NCI-H1092 treated with DMSO at 0.1 percent for 48 hours (cell line): ENCODE results near the gene SLC35E2B.
"Not testable (repeated sequence)": the region's sequence is repeated elsewhere in the genome, so short reads cannot be mapped to it uniquely, and the experiment has no call there.

Source experiments
- DNase-seq: peaks from one replicate; lab custom pipeline; 2025; lab: John Stamatoyannopoulos, UW

SLC35E2B gene

DNA sequence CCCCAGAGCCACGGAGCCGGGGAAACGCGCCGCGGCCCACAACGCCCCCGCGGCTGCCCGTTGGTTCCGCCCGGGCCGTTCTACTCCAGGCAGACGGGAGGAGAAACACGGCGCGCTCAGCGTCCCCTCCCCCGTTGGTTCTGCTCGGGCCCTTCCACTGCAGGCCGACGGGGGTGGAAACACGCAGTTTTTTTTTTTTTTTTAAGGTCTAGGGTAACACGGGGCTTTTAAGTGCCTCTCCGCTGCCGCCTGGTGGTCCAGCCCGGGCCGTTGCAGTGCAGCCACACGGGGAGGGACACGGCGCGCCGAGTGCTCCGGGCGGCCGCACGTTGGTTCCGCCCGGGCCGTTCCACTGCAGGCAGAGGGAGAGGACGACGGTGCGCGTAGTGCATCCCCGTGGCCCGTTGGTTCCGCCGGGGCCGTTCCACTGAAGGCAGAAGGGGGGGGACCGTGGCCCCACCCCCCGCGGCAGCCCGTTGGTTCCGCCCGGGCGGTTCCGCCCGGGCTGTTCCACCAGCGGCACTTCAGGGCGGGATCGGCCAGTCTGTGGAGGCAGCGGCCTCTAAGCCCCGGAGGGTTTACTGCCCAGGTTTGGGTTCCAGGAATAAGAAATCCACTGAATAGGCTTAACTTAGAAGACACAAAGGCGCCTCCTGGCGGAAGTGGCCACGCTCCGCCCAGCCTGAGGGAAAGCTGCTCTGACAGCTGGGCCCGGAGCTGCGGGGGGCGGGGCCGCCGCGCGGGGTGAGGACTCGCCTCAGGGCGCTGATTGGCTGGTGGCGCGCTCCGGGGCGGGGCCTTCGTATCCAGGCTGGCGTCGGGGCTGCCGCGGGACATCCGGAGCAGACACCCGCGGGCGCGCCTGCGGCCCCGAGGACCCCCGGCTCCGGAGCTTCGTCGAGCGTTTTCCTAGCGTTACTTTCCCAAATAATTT is at the start of gene SLC35E2B:
Gene SLC35E2B (minus strand): TSS at position 82 of the 934 bp plus-strand sequence. CDS start 16,096 bp downstream, outside the sequence.
- peak; percentile 46 for DNase-seq

DNA sequence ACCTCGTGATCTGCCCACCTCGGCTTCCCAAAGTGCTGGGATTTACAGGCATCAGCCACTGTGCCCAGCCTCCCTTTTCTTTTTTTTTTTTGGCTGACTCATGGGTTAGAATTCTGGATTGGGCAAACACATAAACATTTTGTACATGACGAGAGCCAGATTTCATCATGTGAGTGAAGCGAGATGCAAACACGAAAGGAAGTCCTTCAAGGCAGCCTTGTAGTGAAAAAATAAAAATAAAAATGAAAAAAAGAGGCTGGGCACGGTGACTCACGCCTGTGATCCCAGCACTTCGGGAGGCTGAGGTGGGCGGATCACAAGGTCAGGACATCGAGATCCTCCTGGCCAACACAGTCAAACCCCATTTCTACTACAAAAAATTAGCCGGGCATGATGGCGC is 48.4 kb upstream of the SLC35E2B start:
- DNase-seq: not testable (repeated sequence)

DNA sequence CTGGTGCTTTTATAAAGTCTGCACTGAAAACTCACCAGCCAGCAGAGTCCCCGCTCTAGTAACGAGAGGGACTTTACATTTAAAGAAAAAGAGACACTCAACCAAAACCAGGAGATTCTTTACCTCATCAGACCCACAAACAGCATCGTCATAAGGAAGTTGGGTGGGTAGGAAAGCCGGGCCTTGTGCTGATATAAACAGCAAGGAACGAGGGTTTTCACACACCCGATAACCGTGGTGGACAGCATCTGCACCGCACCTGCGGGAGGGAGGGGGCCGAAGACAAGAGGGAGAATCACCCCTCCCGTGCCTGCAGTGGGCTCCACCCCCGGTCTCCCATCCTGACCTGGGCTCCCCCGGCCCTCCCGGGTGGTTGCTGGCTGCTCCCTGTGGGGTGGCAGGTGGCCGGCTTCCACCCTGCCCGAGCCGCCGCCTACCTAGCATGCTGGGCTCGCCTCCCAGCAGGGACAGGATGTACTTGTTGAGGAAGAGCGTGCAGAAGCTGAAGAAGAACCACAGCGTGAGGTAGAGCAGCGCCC is 46.3 kb upstream of the SLC35E2B start:
- DNase-seq: not testable (repeated sequence)

DNA sequence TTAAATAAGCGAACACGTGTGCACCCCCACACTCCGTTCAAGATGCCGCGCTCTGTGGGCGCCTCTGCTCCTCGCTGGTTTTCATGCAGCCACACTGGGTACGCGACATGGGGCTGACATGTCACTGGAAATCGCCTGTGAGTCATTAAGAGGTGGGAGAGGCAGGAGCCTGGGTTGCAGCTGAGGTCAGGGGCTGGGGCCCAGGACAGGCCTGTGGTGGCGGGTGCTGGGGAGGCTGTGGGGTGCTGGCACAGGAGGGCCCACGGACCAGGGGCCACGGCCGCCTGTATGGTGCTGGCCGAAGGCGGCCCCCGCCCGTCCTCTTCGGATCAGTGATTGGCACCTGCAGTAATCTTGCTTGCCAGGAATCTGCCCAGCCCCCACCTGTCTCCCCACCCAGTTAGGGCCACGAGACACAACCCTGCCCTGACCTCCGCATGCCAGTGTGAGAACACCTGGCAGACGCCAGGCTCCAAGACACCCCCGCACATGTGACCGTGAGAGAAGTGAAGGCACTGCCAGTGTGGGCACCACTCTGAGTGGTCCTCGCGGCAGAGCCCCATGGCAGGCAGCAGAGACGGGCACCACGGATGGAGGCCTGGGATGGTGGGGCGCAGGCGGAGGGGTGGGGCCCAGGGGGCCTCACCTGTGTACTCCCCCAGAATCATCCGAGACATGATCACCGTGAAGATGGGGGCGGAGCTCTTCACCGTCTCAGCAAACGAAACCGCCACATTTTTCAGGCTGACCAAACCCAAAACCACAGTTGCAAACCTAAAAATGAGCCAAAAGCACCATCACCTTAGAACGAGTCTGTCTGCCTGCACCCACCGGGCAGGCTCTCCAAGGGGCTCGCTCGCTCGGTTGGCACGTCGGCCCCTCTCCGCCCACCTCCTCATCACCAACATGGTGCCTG is 45.3 kb upstream of the SLC35E2B start:
- not testable (repeated sequence) for DNase-seq

DNA sequence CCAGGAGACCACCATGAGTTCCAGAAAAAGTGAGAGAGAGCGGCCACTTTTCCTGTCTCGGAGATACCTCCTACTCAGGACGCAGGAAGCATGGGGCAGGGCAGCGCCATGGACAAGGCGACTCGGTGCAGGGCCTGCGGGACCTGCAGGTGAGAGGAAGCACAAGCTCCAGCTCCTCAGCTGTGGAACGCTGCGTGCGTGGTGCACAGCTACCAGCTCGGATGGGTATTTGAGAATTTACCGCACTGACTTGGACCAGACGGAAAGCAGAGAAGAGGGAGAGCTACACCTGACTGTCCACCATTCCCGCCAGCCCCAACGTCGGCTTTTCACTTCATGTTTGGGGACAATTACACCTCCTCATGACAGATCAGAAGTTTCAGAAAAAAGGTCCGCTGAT is 39.8 kb upstream of the SLC35E2B start:
- DNase-seq: no peak

DNA sequence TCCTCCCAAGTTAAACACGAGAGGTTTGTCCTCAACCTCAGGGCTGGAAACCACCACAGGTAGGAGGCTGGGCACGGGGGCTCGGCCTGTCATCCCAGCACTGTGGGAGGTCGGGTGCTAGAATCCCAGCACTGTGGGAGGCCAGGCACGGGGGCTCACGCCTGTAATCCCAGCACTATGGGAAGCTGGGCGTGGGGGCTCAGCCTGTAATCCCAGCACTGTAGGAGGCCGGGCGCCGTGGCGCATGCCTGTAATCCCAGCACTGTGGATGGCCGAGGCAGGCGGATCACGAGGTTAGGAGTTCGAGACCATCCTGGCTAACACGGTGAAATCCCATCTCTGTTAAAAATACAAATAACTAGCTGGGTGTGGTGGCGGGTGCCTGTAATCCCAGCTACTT is 38.3 kb upstream of the SLC35E2B start:
- DNase-seq: no peak

DNA sequence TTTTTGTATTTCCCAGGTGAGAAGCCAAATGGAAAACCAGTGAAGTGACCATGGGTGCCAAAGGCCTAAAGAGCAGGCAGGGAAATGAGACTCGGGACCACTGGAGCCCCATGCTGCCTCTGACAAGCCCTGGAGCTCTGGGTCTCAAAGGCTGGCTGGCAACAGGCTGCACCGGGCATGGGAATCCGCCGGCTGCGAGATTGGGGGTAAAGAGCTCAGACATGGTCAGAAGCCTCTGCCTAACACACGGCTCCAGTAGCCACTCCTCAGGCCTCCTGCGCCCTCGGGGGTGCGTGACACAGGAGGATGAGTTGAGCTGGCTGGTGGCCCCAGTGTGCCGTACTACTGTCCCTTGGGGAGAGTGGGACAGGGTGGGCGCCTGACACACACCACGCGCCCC is 37.6 kb upstream of the SLC35E2B start:
- DNase-seq: not testable (repeated sequence)

DNA sequence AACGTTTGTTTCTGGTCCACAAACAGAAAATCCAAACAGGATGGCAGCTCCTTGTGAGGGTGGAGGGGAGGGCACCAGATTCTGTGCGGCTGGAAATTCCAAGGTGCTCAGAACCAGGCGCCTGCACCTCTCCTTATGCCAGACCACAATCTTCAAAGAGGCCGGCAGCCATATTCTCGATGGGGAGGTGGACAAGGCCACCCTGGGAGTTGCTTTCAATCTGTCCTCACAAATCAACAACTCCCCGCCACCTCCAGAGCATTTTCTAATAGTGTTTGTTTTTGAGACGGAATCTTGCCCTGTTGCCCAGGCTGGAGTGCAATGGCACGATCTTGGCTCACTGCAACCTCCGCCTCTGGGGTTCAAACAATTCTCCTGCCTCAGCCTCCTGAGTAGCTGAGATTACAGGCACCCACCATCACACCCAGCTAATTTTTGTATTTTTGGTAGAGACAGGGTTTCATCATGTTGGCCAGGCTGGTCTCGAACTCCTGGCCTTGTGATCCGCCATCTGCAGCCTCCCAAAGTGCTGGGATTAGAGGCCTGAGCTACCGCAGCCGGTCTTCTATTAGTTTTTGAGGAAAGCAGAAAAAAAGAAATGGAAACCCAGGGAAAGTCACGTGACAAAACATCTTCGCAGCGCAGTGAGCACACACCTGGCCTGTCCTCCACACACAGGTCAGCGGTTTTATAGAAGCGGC is 36.7 kb upstream of the SLC35E2B start:
- DNase-seq: not testable (repeated sequence)

DNA sequence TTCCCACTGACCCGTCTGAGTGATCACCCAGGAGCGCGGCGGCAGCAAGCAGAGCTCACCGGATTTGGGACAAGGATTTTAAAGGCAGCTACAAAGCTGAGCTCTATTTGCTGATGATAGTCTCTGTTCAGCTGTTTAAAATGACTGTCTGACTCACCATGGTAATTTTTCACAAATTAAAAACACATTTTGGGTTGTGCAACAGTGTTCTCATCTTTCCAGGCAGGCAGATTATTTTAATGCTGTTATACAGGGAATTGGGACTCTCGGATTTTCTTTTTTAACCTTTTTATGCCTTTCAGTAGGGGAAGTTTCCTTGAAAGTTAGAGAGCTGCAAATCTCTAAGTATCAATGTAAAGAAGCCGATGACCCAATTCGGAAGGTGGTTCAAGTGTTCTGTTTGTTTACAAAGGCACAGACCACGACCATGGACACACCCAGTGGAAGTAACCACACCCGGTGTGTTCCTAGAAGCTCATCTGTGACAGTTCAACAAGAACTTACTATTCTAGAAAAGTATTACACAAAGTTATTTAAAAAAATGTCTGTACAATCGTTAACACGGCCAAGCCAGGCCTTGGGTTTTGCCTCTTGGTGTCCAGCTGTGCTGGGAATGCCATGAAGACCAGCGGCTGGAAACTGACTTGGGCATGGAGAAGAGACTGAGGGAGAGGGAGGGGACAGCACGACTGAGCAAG is 35.9 kb upstream of the SLC35E2B start:
- DNase-seq: not testable (repeated sequence)

DNA sequence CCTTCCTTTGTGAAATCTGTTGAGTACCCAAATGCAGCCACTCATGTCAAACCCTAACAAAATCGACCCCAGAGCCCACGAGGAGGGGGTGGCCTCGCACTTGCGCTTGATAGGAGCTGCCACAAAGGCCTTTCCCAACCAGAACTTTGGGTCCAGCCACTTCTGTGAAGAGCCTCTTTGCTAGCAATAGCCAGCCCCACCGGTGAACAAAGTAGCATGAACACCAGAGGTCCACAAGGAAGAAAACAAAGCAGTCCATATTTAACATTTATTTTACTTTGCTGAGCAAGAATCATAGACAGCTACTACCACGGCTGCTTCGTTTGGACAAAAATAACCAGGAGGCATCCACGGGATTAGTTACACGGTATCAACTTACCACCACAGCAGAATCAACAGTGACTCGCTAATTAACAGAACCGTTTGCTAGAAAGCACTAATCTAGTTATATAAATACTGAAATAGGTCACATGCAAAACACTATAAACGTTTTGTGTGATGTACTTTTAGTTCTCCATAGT is 34.6 kb upstream of the SLC35E2B start:
- DNase-seq: not testable (repeated sequence)

DNA sequence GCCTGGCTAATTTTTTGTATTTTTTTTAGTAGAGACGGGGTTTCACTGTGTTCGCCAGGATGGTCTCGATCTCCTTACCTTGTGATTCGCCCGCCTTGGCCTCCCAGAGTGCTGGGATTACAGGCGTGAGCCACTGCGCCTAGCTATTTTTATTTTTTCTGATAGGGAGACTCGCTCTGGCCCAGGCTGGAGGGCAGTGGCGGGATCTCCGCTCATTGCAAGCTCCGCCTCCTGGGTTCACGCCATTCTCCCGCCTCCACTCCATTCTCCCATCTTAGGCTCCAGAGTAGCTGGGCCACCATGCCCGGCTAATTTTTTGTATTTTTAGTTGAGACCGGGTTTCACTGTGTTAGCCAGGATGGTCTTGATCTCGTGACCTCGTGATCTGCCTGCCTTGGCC is 33.5 kb upstream of the SLC35E2B start:
- DNase-seq: not testable (repeated sequence)

DNA sequence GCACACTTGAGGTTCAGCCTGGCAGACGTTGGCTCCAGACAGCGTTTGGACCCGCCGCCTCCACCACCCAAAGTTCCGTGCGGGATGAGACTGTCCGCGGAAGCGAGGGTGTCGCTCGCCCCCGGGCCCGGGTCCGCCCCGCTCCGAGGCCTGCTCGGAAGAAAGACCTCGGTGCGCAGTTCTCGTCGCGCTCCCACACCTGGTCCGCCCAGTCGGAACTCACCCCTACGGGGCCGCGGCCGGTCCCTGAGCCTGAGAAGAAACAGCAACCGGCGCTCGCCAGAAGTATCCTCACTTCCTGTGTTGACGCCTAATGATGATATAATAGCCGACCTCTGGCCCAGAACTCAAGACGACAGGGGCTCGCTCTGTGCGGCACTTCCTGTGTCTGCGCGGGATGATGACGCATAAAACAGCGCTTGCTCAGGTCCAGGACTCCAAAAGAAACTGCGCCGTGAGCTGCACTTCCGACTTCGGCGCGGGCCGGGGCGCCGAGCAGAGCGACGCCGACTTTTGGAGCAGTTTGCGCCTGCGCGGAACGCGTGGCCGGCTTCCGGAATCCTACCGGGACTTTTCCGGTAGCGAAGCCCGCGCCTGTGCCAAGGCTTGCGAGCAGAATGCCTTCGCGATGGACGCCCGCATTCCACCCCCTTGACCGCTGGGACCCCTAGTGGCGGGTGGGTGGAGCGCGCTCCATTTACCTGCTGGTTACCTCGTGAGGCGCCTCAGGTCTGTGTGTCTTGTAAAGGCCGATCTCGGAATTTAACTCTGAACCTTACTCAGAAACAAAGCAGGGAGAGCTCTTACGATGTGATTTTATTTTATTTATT is 31.7 kb upstream of the SLC35E2B start, which contains the start of gene CDK11A:
Gene CDK11A (minus strand): TSS at position 323 of the 830 bp plus-strand sequence. CDS start 1,539 bp downstream, outside the sequence.
- not testable (repeated sequence) for DNase-seq

DNA sequence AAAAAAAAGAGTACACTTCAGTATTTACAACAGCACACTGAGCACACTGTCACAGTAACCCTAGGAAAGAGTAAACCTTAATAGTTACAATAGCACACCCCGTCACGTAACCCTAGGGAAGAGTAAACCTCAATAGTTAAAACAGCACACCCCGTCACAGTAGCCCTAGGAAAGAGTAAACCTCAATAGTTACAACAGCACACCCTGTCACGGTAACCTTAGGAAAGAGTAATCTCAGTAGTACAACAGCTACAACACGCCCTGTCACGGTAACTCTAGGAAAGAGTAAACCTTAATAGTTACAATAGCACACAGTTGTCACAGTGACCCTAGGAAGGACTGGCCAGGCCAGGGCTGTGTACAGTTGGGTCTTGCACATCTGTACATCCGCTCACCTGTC is 28.6 kb upstream of the SLC35E2B start:
- no peak for DNase-seq

DNA sequence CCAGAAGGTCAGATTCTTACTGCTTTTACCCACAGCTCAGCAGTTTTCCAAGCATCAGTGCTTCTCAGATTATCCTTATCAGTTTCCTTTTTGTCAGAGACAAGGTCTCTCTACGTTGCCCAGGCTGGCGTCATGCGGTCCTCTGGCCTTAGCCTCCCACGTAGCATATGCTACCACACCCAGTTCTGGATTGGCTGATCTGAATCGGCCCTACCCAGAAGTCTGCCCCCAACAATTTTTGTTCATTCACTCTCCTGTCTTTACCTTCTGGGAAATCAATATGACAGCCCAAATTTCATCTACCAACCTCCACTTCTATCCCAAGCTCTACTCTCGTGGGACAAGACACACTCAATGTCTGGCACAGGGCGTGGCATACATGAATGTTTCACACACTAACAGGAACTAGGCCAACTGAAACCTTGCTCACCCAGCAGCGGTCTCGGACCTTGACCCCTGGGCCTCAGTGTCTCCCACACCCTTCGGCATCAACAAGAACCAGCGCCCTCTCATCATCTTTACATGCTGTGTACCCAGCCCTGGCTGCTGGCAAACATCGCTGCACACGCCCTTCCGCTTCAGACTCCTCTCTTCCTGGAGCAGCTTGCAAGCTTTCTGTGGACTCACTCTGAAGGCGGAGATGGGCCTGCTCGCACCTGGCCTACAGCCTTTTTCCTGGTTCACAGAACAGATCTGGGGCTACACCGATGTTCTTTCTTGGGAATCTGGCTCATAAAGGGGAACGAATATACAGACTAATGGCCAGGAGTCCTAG is 22.7 kb upstream of the SLC35E2B start:
- DNase-seq: not testable (repeated sequence)

DNA sequence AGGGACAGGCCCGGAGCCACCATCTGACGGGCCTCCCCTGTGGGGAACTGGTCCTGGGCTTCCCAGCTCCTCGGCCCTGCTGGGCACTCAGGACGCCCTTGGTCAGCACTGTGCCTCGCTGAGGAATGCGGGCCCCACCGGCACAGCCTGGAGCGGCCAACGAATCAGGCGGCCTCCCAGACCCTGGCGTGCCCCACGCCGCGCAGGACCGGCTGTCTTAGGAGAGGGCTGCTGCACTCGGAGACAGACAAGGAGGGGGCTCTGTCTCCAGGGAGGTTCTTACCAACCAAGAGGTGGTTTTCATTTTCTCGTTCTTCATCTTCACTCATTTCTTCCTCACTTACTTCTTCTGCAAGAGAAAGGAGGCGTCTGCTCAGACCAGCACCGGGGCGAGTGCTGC is 15.3 kb upstream of the SLC35E2B start:
- not testable (repeated sequence) for DNase-seq

DNA sequence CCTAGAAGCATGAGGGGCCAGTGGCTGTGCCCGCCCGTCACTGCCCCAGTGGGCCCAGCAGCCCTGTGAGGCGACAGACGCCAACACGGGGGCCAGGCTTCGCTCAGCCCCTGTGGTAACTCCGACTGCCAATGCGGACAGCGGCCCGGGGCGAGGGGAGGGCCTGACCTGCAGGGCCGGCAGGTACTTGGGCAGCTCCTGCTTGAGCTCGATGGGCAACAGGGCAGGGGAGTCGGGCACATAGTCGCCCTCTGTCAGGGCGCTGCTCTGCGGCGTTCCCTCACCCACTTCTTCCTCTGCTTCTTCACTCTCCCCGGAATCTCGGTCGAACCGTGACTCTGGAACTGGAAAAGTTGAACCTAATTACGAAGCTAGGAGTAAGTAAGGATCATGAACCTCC is 14.6 kb upstream of the SLC35E2B start:
- DNase-seq: not testable (repeated sequence)

DNA sequence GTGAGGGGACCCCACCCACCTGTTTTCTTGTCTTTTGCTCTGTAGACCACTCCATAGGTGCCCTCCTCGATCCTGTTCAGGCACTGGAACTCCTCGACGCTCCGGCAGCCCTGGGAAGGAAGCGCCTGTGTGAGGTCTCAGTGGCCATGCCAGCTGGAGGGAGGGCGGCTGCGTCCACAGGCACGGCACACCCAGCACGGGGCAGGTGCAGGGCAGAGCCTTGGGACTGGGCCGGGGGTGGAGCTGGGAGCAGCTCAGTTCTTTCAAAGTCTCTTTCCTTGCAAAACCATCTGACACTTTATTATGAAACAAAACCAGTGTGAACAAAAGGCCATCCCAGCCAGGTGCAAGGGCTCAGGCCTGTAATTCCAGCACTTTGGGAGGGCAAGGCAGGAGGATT is 13.0 kb upstream of the SLC35E2B start:
- not testable (repeated sequence) for DNase-seq

DNA sequence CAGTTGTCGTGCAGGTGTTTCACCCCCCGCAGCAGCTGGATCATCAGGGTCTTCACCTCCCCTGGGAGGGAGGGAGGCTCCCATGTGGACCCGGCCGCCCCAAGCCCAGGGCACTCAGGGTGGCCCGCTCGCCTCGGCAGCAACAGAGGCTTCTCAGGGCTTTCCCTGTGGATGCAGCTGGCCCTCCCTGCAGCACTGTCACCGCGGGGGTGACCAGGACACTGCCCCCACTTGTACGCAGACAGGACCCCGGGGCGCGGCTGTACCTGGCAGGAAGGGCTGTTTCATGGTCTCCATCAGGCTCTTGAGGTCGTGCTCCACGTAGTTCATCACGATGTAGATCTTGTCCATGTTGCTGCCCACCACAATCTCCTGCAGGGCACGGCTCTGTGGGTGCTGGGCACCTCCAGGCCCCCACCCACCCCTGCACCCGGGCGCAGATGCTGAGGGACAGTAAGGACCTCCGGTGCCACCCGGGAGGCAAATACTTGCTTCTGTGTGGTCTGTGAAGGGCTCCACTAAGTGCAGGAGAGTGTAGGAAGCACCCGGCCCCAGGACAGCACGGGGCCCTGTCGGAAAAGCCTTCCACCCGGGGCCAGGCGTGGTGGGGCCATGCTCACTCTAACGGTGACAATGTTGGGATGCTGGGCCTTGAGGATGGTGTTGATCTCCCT is 11.8 kb upstream of the SLC35E2B start:
- DNase-seq: not testable (repeated sequence)
